IMR-90 (cell line): ENCODE measurements around the gene BTG4. TPM values are rescaled to one million over a fixed set of nuclear protein-coding genes. Genes with fewer than 3 reads are reported as not detected.

ENCODE experiments used
- ATAC-seq: fragments of 200-7000 bp; cut with Tn5 transposase; 2 replicates; pipeline ENCODE4 v1.9.1; 2020; ENCODE audit warnings: low read depth, mild to moderate bottlenecking, moderate library complexity
- BruUV-seq: library from RNA; stranded (reverse); fragments of 400-500 nt; replicated peaks from 2 replicates; lab custom pipeline; 2021; lab: Mats Ljungman, UMichigan
- CTCF ChIA-PET: fragments of 300-600 bp; formaldehyde crosslinking; extraction: SDS; loops from one replicate; lab custom pipeline; 2021; ENCODE audit warnings: antibody characterized with exemption; lab: Yijun Ruan, JAX
- POLR2A ChIA-PET: fragments of 300-600 bp; sonication (Branson Sonifier 250); formaldehyde crosslinking; loops from one replicate; lab custom pipeline; 2022; ENCODE audit warnings: antibody characterized with exemption; ENCODE audit not compliant: unreplicated experiment; lab: Charles Lee
- DNase-seq: peaks from one replicate; pipeline ENCODE4 v3.0.0; 2013
- H2AFZ ChIP-seq: replicated peaks from 2 replicates; pipeline ENCODE3; 2013; ENCODE audit warnings: low read length, mild to moderate bottlenecking; ENCODE audit not compliant: poor library complexity
- H2AK5ac ChIP-seq: 2 replicates; pipeline ENCODE4 v1.6.1; 2013; ENCODE audit warnings: low read depth, low read length, inconsistent platforms
- H2AK9ac ChIP-seq: replicated peaks from 2 replicates; pipeline ENCODE3; 2013; ENCODE audit warnings: mild to moderate bottlenecking, low read depth, low read length, moderate library complexity; ENCODE audit not compliant: poor library complexity
- H2BK120ac ChIP-seq: 2 replicates; pipeline ENCODE4 v1.6.1; 2013; ENCODE audit warnings: low read depth, low read length, inconsistent platforms
- H2BK15ac ChIP-seq: 3 replicates; pipeline ENCODE4 v1.6.1; 2013; ENCODE audit warnings: low read depth, low read length, inconsistent platforms
- H2BK20ac ChIP-seq: 2 replicates; pipeline ENCODE4 v1.6.1; 2013; ENCODE audit warnings: low read depth, mild to moderate bottlenecking, inconsistent platforms, low read length, moderate library complexity
- H2BK5ac ChIP-seq: 2 replicates; pipeline ENCODE4 v1.6.1; 2013; ENCODE audit warnings: mild to moderate bottlenecking, low read depth, low read length, inconsistent platforms; ENCODE audit not compliant: poor library complexity, severe bottlenecking
- H3K14ac ChIP-seq: replicated peaks from 2 replicates; pipeline ENCODE4 v1.6.1; 2013; ENCODE audit warnings: low read depth, low read length, inconsistent platforms
- H3K18ac ChIP-seq: 2 replicates; pipeline ENCODE4 v1.6.1; 2013; ENCODE audit warnings: low read depth, low read length, control low read depth
- H3K23ac ChIP-seq: 2 replicates; pipeline ENCODE4 v1.6.1; 2013; ENCODE audit warnings: low read depth, low read length, inconsistent platforms
- H3K27ac ChIP-seq: 2 replicates; pipeline ENCODE4 v1.5.1; 2013; ENCODE audit warnings: mild to moderate bottlenecking, control low read depth, low read length; ENCODE audit not compliant: insufficient read depth
- H3K27me3 ChIP-seq: 2 replicates; pipeline ENCODE4 v1.6.1; 2013; ENCODE audit warnings: low read length; ENCODE audit not compliant: control insufficient read depth, insufficient read depth
- H3K36me3 ChIP-seq: 2 replicates; pipeline ENCODE4 v1.6.1; 2013; ENCODE audit warnings: low read length, mixed read lengths; ENCODE audit not compliant: control insufficient read depth, insufficient read depth
- H3K4ac ChIP-seq: 2 replicates; pipeline ENCODE4 v1.6.1; 2013; ENCODE audit warnings: low read depth, low read length, inconsistent platforms
- H3K4me1 ChIP-seq: 2 replicates; pipeline ENCODE4 v1.6.1; 2013; ENCODE audit warnings: low read length, mixed read lengths; ENCODE audit not compliant: control insufficient read depth, insufficient read depth
- H3K4me2 ChIP-seq: 2 replicates; pipeline ENCODE4 v1.6.1; 2013; ENCODE audit warnings: low read depth, mild to moderate bottlenecking, control low read depth, low read length, moderate library complexity
- H3K4me3 ChIP-seq: 2 replicates; pipeline ENCODE4 v1.5.1; 2013; ENCODE audit warnings: low read depth, mild to moderate bottlenecking, control low read depth, low read length, moderate library complexity; ENCODE audit not compliant: insufficient read depth
- H3K56ac ChIP-seq: 2 replicates; pipeline ENCODE4 v1.6.1; 2013; ENCODE audit warnings: low read length, inconsistent platforms; ENCODE audit not compliant: insufficient read depth; ENCODE audit errors: extremely low read depth
- H3K79me1 ChIP-seq, 2 experiments: 2 replicates each; pipeline ENCODE4 v1.6.1; 2013; ENCODE audit warnings: low read length in 2 of 2, inconsistent platforms in 1 of 2, low read depth in 1 of 2
- H3K9ac ChIP-seq: 2 replicates; pipeline ENCODE4 v1.6.1; 2013; ENCODE audit warnings: low read depth, low read length, control low read depth
- H3K9me1 ChIP-seq: 2 replicates; pipeline ENCODE4 v1.6.1; 2013; ENCODE audit warnings: low read length, inconsistent platforms; ENCODE audit not compliant: insufficient read depth
- H3K9me3 ChIP-seq: 2 replicates; pipeline ENCODE4 v1.6.1; 2013; ENCODE audit warnings: low read length; ENCODE audit not compliant: control insufficient read depth, insufficient read depth
- H4K20me1 ChIP-seq: 2 replicates; pipeline ENCODE4 v1.6.1; 2013; ENCODE audit warnings: low read length, inconsistent platforms; ENCODE audit not compliant: insufficient read depth
- H4K5ac ChIP-seq: 2 replicates; pipeline ENCODE4 v1.6.1; 2013; ENCODE audit warnings: mild to moderate bottlenecking, low read depth, low read length, control low read depth
- H4K8ac ChIP-seq, 2 experiments: 2 replicates each; pipeline ENCODE4 v1.6.1; 2013; ENCODE audit warnings: low read depth in 2 of 2, low read length in 2 of 2, control low read depth in 1 of 2, inconsistent platforms in 1 of 2
- H4K91ac ChIP-seq: 2 replicates; pipeline ENCODE4 v1.6.1; 2013; ENCODE audit warnings: low read depth, low read length, inconsistent platforms; ENCODE audit not compliant: insufficient read depth
- BHLHE40 ChIP-seq: fragments of 150-350 bp; IDR thresholded peaks from 2 replicates; pipeline ENCODE4 v1.6.1; 2016; ENCODE audit warnings: mild to moderate bottlenecking, low read depth, low read length
- CEBPB ChIP-seq: IDR thresholded peaks from 2 replicates; pipeline ENCODE4 v1.6.1; 2012; ENCODE audit warnings: low read depth, low read length, improper control_type of control experiment
- CHD1 ChIP-seq: IDR thresholded peaks from 2 replicates; pipeline ENCODE4 v1.6.1; 2012; ENCODE audit warnings: low read depth, low read length, improper control_type of control experiment
- ELK1 ChIP-seq: fragments of 150-350 bp; IDR thresholded peaks from 2 replicates; pipeline ENCODE4 v1.6.1; 2016; ENCODE audit warnings: low read depth, mild to moderate bottlenecking, low read length, moderate library complexity, borderline replicate concordance
- FOS ChIP-seq: fragments of 150-350 bp; IDR thresholded peaks from 2 replicates; pipeline ENCODE4 v1.6.1; 2016; ENCODE audit warnings: low read depth, low read length
- MAFK ChIP-seq: IDR thresholded peaks from 2 replicates; pipeline ENCODE4 v1.6.1; 2012; ENCODE audit warnings: low read depth, low read length, improper control_type of control experiment
- MAZ ChIP-seq: IDR thresholded peaks from 2 replicates; pipeline ENCODE4 v1.6.1; 2012; ENCODE audit warnings: low read depth, mild to moderate bottlenecking, low read length, improper control_type of control experiment, moderate library complexity, borderline replicate concordance
- MXI1 ChIP-seq: IDR thresholded peaks from 2 replicates; pipeline ENCODE4 v1.6.1; 2012; ENCODE audit warnings: low read depth, mild to moderate bottlenecking, low read length, moderate library complexity, borderline replicate concordance
- NFE2L2 ChIP-seq: fragments of 150-350 bp; IDR thresholded peaks from 2 replicates; pipeline ENCODE4 v1.6.1; 2016; ENCODE audit warnings: low read depth, mild to moderate bottlenecking, low read length
- POLR2A ChIP-seq: IDR thresholded peaks from 2 replicates; pipeline ENCODE4 v1.6.1; 2012; ENCODE audit warnings: mild to moderate bottlenecking, low read depth, low read length
- RAD21 ChIP-seq: IDR thresholded peaks from 2 replicates; pipeline ENCODE4 v1.6.1; 2012; ENCODE audit warnings: low read length, improper control_type of control experiment
- RCOR1 ChIP-seq: IDR thresholded peaks from 2 replicates; pipeline ENCODE4 v1.6.1; 2012; ENCODE audit warnings: mild to moderate bottlenecking, low read length, improper control_type of control experiment; ENCODE audit not compliant: insufficient replicate concordance
- RFX5 ChIP-seq: IDR thresholded peaks from 2 replicates; pipeline ENCODE4 v1.8.0; 2012; ENCODE audit warnings: low read depth, mild to moderate bottlenecking, low read length, moderate library complexity
- SMC3 ChIP-seq: fragments of 150-350 bp; IDR thresholded peaks from 2 replicates; pipeline ENCODE4 v1.6.1; 2016; ENCODE audit warnings: low read depth, mild to moderate bottlenecking, antibody characterized with exemption, low read length, moderate library complexity
- WGBS, 2 experiments: methylation state at CpG; one replicate each; pipeline versions ENCODE4 v1.1.5 to v1.1.7; 2013; ENCODE audit warnings: missing lambda C conversion rate in 2 of 2; ENCODE audit not compliant: insufficient read length in 1 of 2; ENCODE audit errors: extremely low coverage in 2 of 2; 5-methylcytosine and 5-hydroxymethylcytosine counted together
- dilution Hi-C: fragments of 300-500 bp; cut with HindIII; formaldehyde crosslinking; loops from one replicate; pipeline ENCODE4 v1.14.3; 2018; ENCODE audit warnings: low sequenced_read_pairs; ENCODE audit not compliant: unreplicated experiment
- in situ Hi-C: fragments of 300-500 bp; cut with MboI; formaldehyde crosslinking; loops from 3 replicates; pipeline ENCODE4 v1.14.3; 2019; ENCODE audit warnings: low sequenced_read_pairs, inconsistent platforms, mixed read lengths
- intact Hi-C: fragments of 100-400 bp; cut with micrococcal nuclease; formaldehyde crosslinking; loops from 2 replicates; pipeline ENCODE4 v1.10.0; 2022
- polyA plus RNA-seq, 3 experiments: library from polyadenylated mRNA; depleted of rRNA; stranded (reverse); fragments of >200 nt; gene quantifications; 2 replicates each; pipeline ENCODE4 v1.2.3, GENCODE V29; 2012; ENCODE audit warnings: low replicate concordance in 1 of 3
- total RNA-seq: library from RNA; depleted of rRNA; stranded (reverse); fragments of >200 nt; gene quantifications from 2 replicates; pipeline ENCODE4 v1.2.3, GENCODE V29; 2012
- TF ChIP-seq, protein P1 (sequence below): conservative IDR thresholded peaks from 2 replicates; pipeline ENCODE4 v1.5.1; 2012; ENCODE audit warnings: mild to moderate bottlenecking, low read depth, low read length, improper control_type of control experiment
- TF ChIP-seq, protein P2 (sequence below): fragments of 150-350 bp; IDR thresholded peaks from 2 replicates; pipeline ENCODE4 v1.6.1; 2017; ENCODE audit warnings: mild to moderate bottlenecking, antibody characterized with exemption, low read length, low read depth

The BTG4 gene
- total and polyA plus RNA-seq, 2 of the 4 experiments (the other 2 are of a cell fraction): not detected

GRCh38 chr11:111510311-111510710 lies 1.9 kb downstream of the BTG4 start:
- in situ Hi-C loops: no loop called here
- WGBS, 2 experiments: no CpG with 5 or more reads among the region's 1 CpG
- H2AK9ac ChIP-seq: no peak overlapping the region
- POLR2A ChIA-PET: no interaction called here
- no peak overlapping the region for H3K27ac ChIP-seq
- no peaks in the 10 kb centered on the region for H3K36me3 ChIP-seq
- ATAC-seq (peak; percentile 30; the same call in 1 of the 2 replicates), DNase-seq (peak; percentile 18)
- peak overlapping the region; percentile 77; the same call in 1 of the 2 replicates for H3K4ac ChIP-seq
- peak overlapping the region; percentile 84 for H2BK5ac ChIP-seq
- H3K18ac ChIP-seq: peak overlapping the region; percentile 73
- H4K91ac ChIP-seq: peak overlapping the region; percentile 32; the same call in 1 of the 2 replicates
- no peak overlapping the region for H3K4me3 ChIP-seq
- peak overlapping the region; percentile 75 for H2BK120ac ChIP-seq
- peaks cover 4% of the 10 kb centered on the region for H3K27me3 ChIP-seq
- no peaks in the 10 kb centered on the region for H3K9me1 ChIP-seq
- no peak overlapping the region for H2AK5ac ChIP-seq
- CTCF ChIA-PET: no interaction called here
- peak overlapping the region; percentile 52 for H4K5ac ChIP-seq
- BruUV-seq: no TSS peak
- intact Hi-C loops: no loop called here
- no peaks in the 10 kb centered on the region for H4K20me1 ChIP-seq
- no peak overlapping the region for H2AFZ ChIP-seq
- H3K79me1 ChIP-seq: no peaks in the 10 kb centered on the region
- H2BK20ac ChIP-seq: peak overlapping the region; percentile 79
- H3K9ac ChIP-seq: no peak overlapping the region
- 0 out of 2 replicates have a peak overlapping the region, but pooled peaks have one; percentile 12 for H3K56ac ChIP-seq
- TF ChIP-seq CEBPB (no peak), POLR2A (no peak), BHLHE40 (no peak), MAFK (no peak), RAD21 (no peak), MAZ (no peak), MXI1 (no peak), RFX5 (no peak), CHD1 (no peak), FOS (no peak), NFE2L2 (no peak), ELK1 (no peak), SMC3 (no peak), RCOR1 (no peak)
- TF ChIP-seq, protein P1, sequence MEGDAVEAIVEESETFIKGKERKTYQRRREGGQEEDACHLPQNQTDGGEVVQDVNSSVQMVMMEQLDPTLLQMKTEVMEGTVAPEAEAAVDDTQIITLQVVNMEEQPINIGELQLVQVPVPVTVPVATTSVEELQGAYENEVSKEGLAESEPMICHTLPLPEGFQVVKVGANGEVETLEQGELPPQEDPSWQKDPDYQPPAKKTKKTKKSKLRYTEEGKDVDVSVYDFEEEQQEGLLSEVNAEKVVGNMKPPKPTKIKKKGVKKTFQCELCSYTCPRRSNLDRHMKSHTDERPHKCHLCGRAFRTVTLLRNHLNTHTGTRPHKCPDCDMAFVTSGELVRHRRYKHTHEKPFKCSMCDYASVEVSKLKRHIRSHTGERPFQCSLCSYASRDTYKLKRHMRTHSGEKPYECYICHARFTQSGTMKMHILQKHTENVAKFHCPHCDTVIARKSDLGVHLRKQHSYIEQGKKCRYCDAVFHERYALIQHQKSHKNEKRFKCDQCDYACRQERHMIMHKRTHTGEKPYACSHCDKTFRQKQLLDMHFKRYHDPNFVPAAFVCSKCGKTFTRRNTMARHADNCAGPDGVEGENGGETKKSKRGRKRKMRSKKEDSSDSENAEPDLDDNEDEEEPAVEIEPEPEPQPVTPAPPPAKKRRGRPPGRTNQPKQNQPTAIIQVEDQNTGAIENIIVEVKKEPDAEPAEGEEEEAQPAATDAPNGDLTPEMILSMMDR: no peak
- TF ChIP-seq, protein P2, sequence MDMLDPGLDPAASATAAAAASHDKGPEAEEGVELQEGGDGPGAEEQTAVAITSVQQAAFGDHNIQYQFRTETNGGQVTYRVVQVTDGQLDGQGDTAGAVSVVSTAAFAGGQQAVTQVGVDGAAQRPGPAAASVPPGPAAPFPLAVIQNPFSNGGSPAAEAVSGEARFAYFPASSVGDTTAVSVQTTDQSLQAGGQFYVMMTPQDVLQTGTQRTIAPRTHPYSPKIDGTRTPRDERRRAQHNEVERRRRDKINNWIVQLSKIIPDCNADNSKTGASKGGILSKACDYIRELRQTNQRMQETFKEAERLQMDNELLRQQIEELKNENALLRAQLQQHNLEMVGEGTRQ: no peak
- peak overlapping the region; percentile 64; the same call in 1 of the 2 replicates for H3K23ac ChIP-seq
- dilution Hi-C loops: no loop called here
- H3K14ac ChIP-seq: peak overlapping the region; percentile 63; the same call in 1 of the 2 replicates
- H3K9me3 ChIP-seq: no peaks in the 10 kb centered on the region
- H3K4me1 ChIP-seq: no peaks in the 10 kb centered on the region
- H2BK15ac ChIP-seq: peak overlapping the region; percentile 35; the same call in 1 of the 3 replicates
- H4K8ac ChIP-seq: peak overlapping the region; percentile 16 to 66; a peak in 2 of 4 replicates
- H3K4me2 ChIP-seq: no peak overlapping the region
